SK-N-MC (cell line): ENCODE data around the gene RPUSD4.

ENCODE experiments used
- EZH2 ChIP-seq: fragments of 200-600 bp; sonication (generic); IDR thresholded peaks from one replicate; pipeline ENCODE4 v1.6.1; 2017; ENCODE audit warnings: antibody characterized with exemption
- POLR2AphosphoS5 ChIP-seq: IDR thresholded peaks from 2 replicates; pipeline ENCODE4 v1.6.1; 2012; ENCODE audit warnings: mild to moderate bottlenecking, low read depth, low read length, borderline replicate concordance

- TF ChIP-seq POLR2AphosphoS5 (peak; percentile 90), EZH2 (no peak)
Observed at GRCh38 chr11:126211236-126212088, at the start of gene RPUSD4, which contains the start of gene FAM118B.
